ENCODE results near the gene TRERF1.

Gene TRERF1

DNA sequence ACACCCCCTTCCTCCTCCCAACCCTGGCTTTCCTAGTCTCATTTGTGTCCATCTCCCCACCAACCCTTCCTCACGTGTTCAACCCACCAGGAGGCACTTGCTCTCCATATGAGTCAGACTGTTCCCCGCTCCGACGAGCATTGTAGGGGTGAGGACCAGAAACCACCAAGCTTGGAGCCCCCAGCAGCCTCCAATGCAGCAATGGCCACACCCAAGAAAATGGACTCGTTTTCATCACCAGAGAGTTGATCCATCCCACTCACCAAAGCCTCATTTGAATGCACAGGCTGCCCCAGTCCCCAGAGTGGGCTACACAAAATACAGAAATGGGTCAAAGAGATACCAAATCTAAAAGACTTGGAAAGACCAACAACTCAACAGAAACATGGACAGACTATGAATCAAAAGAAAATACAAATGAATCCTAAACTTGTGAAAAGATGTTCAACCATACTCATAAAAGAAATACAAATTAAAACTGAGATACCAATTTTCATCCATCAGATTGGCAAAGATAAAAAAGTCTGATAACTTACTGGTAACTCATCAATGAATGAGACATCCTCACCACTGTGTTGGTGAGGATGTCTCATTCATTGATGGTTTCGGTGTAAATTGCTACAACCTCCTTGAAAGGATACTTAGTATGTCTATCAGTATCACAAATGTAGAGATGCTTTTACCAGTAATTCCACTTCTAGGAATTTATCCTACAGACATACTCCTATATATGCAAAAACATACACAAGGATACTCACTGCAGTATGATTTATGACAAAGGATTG lies 68.1 kb downstream of the TRERF1 start:
- Histone ChIP-seq H3K27ac (ENCODE audit: extremely low read depth, low read depth, low read length) (no peak overlapping the region), H3K36me3 (ENCODE audit: control insufficient read depth in 2 of 2, insufficient read depth in 1 of 2, low read length in 2 of 2) (no peaks in the 10 kb centered on the region), H3K4me3 (ENCODE audit: low read depth, low read length) (no peak overlapping the region), H3K9me3 (ENCODE audit: control insufficient read depth, insufficient read depth, low read depth, low read length) (no peaks in the 10 kb centered on the region), H3K4me1 (ENCODE audit: control insufficient read depth, insufficient read depth, low read length) (no peaks in the 10 kb centered on the region)
- TF ChIP-seq, protein P1, sequence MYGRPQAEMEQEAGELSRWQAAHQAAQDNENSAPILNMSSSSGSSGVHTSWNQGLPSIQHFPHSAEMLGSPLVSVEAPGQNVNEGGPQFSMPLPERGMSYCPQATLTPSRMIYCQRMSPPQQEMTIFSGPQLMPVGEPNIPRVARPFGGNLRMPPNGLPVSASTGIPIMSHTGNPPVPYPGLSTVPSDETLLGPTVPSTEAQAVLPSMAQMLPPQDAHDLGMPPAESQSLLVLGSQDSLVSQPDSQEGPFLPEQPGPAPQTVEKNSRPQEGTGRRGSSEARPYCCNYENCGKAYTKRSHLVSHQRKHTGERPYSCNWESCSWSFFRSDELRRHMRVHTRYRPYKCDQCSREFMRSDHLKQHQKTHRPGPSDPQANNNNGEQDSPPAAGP (tag by site-specific recombination; IDR thresholded peaks at IDR 0.05): no peak
- TF ChIP-seq ZNF626 (tag by site-specific recombination; IDR thresholded peaks at IDR 0.05): no peak
- no peak for TF ChIP-seq ZNF776 (tag by site-specific recombination; IDR thresholded peaks at IDR 0.05; ENCODE audit: borderline replicate concordance)
- no peak for TF ChIP-seq ZNF623 (tag by site-specific recombination; IDR thresholded peaks at IDR 0.05)
- TF ChIP-seq ZNF658 (tag by site-specific recombination; IDR thresholded peaks at IDR 0.05): no peak
- no peak for TF ChIP-seq KLF8 (tag by site-specific recombination; IDR thresholded peaks at IDR 0.05)
- TF ChIP-seq, protein P2, sequence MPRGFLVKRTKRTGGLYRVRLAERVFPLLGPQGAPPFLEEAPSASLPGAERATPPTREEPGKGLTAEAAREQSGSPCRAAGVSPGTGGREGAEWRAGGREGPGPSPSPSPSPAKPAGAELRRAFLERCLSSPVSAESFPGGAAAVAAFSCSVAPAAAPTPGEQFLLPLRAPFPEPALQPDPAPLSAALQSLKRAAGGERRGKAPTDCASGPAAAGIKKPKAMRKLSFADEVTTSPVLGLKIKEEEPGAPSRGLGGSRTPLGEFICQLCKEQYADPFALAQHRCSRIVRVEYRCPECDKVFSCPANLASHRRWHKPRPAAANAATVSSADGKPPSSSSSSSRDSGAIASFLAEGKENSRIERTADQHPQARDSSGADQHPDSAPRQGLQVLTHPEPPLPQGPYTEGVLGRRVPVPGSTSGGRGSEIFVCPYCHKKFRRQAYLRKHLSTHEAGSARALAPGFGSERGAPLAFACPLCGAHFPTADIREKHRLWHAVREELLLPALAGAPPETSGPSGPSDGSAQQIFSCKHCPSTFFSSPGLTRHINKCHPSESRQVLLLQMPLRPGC (tag by site-specific recombination; IDR thresholded peaks at IDR 0.05): no peak
- no peak for TF ChIP-seq GLIS2 (tag by site-specific recombination; IDR thresholded peaks at IDR 0.05)
- no peak for TF ChIP-seq ZNF544 (tag by site-specific recombination; IDR thresholded peaks at IDR 0.05)
- TF ChIP-seq ZNF274 (IDR thresholded peaks at IDR 0.05; ENCODE audit: low read length): no peak
- TF ChIP-seq ZNF274 (tag by site-specific recombination; IDR thresholded peaks at IDR 0.05; ENCODE audit: borderline replicate concordance): no peak
- TF ChIP-seq KLF7 (tag by site-specific recombination; IDR thresholded peaks at IDR 0.05; ENCODE audit: borderline replicate concordance): no peak
- TF ChIP-seq, protein P3, sequence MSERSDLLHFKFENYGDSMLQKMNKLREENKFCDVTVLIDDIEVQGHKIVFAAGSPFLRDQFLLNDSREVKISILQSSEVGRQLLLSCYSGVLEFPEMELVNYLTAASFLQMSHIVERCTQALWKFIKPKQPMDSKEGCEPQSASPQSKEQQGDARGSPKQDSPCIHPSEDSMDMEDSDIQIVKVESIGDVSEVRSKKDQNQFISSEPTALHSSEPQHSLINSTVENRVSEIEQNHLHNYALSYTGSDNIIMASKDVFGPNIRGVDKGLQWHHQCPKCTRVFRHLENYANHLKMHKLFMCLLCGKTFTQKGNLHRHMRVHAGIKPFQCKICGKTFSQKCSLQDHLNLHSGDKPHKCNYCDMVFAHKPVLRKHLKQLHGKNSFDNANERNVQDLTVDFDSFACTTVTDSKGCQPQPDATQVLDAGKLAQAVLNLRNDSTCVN (tag by site-specific recombination; optimal IDR thresholded peaks at IDR 0.05): no peak
- ChIA-PET POLR2A (interaction anchor here (0.8 kb wide), 1 partner anchor 23 kb away, joined by 4 read pairs; no protein-coding TSS in a partner anchor), CTCF (interaction anchor here (0.5 to 2.8 kb wide), 4 partner anchors 20 to 164 kb away, joined by 3 to 7 read pairs (median 3); no protein-coding TSS in a partner anchor)

DNA sequence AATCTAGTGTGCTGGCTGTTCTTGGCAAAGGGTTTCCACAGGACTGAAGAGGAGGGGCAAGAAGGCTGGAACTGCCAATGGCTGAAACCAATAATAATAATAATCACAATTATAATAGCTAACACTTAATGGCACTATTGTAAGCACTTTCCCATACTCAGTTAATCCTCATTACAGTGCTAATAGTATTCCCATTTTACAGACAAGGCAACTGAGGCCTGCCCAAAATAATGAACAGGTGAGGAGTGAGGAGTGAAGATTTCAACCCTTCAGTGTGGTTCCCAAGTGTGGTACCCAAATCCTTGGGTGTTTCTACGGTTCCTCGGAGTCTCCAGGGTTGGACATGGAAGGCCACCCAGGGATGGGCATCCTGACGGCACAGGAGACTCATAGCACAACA lies 69.9 kb downstream of the TRERF1 start:
- no peaks in the 10 kb centered on the region for H3K36me3 ChIP-seq (ENCODE audit: control insufficient read depth in 2 of 2, insufficient read depth in 1 of 2, low read length in 2 of 2)
- H3K4me1 ChIP-seq (ENCODE audit: control insufficient read depth, insufficient read depth, low read length): no peaks in the 10 kb centered on the region
- no peak overlapping the region for H3K4me3 ChIP-seq (ENCODE audit: low read depth, low read length)
- no peak for TF ChIP-seq ZNF626 (tag by site-specific recombination; IDR thresholded peaks at IDR 0.05)
- TF ChIP-seq, protein P4, sequence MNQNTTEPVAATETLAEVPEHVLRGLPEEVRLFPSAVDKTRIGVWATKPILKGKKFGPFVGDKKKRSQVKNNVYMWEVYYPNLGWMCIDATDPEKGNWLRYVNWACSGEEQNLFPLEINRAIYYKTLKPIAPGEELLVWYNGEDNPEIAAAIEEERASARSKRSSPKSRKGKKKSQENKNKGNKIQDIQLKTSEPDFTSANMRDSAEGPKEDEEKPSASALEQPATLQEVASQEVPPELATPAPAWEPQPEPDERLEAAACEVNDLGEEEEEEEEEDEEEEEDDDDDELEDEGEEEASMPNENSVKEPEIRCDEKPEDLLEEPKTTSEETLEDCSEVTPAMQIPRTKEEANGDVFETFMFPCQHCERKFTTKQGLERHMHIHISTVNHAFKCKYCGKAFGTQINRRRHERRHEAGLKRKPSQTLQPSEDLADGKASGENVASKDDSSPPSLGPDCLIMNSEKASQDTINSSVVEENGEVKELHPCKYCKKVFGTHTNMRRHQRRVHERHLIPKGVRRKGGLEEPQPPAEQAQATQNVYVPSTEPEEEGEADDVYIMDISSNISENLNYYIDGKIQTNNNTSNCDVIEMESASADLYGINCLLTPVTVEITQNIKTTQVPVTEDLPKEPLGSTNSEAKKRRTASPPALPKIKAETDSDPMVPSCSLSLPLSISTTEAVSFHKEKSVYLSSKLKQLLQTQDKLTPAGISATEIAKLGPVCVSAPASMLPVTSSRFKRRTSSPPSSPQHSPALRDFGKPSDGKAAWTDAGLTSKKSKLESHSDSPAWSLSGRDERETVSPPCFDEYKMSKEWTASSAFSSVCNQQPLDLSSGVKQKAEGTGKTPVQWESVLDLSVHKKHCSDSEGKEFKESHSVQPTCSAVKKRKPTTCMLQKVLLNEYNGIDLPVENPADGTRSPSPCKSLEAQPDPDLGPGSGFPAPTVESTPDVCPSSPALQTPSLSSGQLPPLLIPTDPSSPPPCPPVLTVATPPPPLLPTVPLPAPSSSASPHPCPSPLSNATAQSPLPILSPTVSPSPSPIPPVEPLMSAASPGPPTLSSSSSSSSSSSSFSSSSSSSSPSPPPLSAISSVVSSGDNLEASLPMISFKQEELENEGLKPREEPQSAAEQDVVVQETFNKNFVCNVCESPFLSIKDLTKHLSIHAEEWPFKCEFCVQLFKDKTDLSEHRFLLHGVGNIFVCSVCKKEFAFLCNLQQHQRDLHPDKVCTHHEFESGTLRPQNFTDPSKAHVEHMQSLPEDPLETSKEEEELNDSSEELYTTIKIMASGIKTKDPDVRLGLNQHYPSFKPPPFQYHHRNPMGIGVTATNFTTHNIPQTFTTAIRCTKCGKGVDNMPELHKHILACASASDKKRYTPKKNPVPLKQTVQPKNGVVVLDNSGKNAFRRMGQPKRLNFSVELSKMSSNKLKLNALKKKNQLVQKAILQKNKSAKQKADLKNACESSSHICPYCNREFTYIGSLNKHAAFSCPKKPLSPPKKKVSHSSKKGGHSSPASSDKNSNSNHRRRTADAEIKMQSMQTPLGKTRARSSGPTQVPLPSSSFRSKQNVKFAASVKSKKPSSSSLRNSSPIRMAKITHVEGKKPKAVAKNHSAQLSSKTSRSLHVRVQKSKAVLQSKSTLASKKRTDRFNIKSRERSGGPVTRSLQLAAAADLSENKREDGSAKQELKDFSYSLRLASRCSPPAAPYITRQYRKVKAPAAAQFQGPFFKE (tag by site-specific recombination; IDR thresholded peaks at IDR 0.05; ENCODE audit: borderline replicate concordance): no peak
- TF ChIP-seq ZNF274 (IDR thresholded peaks at IDR 0.05; ENCODE audit: low read length): no peak
- no peak for TF ChIP-seq ZNF274 (tag by site-specific recombination; IDR thresholded peaks at IDR 0.05; ENCODE audit: borderline replicate concordance)
- TF ChIP-seq BCL11B (tag by site-specific recombination; IDR thresholded peaks at IDR 0.05; ENCODE audit: low read depth): no peak
- no peak overlapping the region for H3K27ac ChIP-seq (ENCODE audit: extremely low read depth, low read depth, low read length)
- POLR2A ChIA-PET: no interaction called here
- CTCF ChIA-PET: no interaction called here
- H3K9me3 ChIP-seq (ENCODE audit: control insufficient read depth, insufficient read depth, low read depth, low read length): no peaks in the 10 kb centered on the region
